HCT116 (cell line): ENCODE data around the gene SH3TC1. TPM values are rescaled to one million over a fixed set of nuclear protein-coding genes. Genes with fewer than 3 reads are reported as not detected.
A peak's percentile ranks its signal among the peaks of the same experiment; 100 is the strongest.

Source experiments
- ATAC-seq: fragments of 200-7000 bp; cut with Tn5 transposase; 2 replicates; pipeline ENCODE4 v1.9.1; 2020; ENCODE audit warnings: mild to moderate bottlenecking, moderate library complexity
- BruUV-seq: library from RNA; stranded (reverse); fragments of 400-500 nt; replicated peaks from 2 replicates; lab custom pipeline; 2021; lab: Mats Ljungman, UMichigan
- CTCF ChIA-PET: fragments of 300-600 bp; sonication (Branson Sonifier 250); formaldehyde crosslinking; loops from one replicate; lab custom pipeline; 2021; ENCODE audit warnings: antibody characterized with exemption; lab: Charles Lee
- POLR2A ChIA-PET: fragments of 300-600, 350-600 bp; sonication (Branson Sonifier 250); formaldehyde crosslinking; loops from one replicate; lab custom pipeline; 2021; ENCODE audit warnings: antibody characterized with exemption; lab: Charles Lee
- RAD21 ChIA-PET, 2 experiments: fragments of 300-600 bp; sonication (Branson Sonifier 250); formaldehyde crosslinking; loops; one replicate each; lab custom pipeline; 2023; ENCODE audit warnings: low total read pairs in 2 of 2; ENCODE audit not compliant: uncharacterized antibody in 2 of 2, unreplicated experiment in 2 of 2, low non-redundant PET in 1 of 2; lab: Charles Lee
- DNase-seq: peaks from one replicate; pipeline ENCODE4 v3.0.0-alpha.2; 2010; ENCODE audit warnings: low read depth, low spot score
- H2AFZ ChIP-seq: fragments of 200-600 bp; shearing (Covaris generic), sonication (generic); 2 replicates; pipeline ENCODE4 v1.6.1; 2017; ENCODE audit warnings: low read depth, mixed run types, mixed read lengths, antibody characterized with exemption, low read length; ENCODE audit not compliant: poor library complexity, severe bottlenecking
- H3K27ac ChIP-seq: 2 replicates; pipeline ENCODE4 v1.5.1; 2012; ENCODE audit warnings: low read depth, low read length
- H3K27me3 ChIP-seq: fragments of 200-600 bp; sonication (generic); 2 replicates; pipeline ENCODE4 v1.6.1; 2016; ENCODE audit warnings: mixed run types, low read length, mixed read lengths; ENCODE audit not compliant: insufficient read depth
- H3K36me3 ChIP-seq, 2 experiments: fragments of 200-500 bp in 1 of 2; fragments of 200-600 bp in 1 of 2; sonication (Bioruptor generic) in 1 of 2; sonication (generic) in 1 of 2; 2 replicates each; pipeline versions ENCODE4 v1.5.1 to v1.6.1; 2014 to 2016; ENCODE audit warnings: low read length in 2 of 2, inconsistent platforms in 1 of 2, mixed read lengths in 1 of 2, mixed run types in 1 of 2; ENCODE audit not compliant: insufficient read depth in 2 of 2, control insufficient read depth in 1 of 2
- H3K4me1 ChIP-seq, 2 experiments: fragments of 200-600 bp in 1 of 2; sonication (generic) in 1 of 2; 2 replicates each; pipeline versions ENCODE4 v1.5.1 to v1.6.1; 2012 to 2017; ENCODE audit warnings: low read length in 2 of 2, inconsistent platforms in 1 of 2, mild to moderate bottlenecking in 1 of 2, mixed read lengths in 1 of 2, mixed run types in 1 of 2, moderate library complexity in 1 of 2; ENCODE audit not compliant: insufficient read depth in 2 of 2, control insufficient read depth in 1 of 2
- H3K4me2 ChIP-seq: fragments of 200-600 bp; sonication (generic); 2 replicates; pipeline ENCODE4 v1.6.1; 2017; ENCODE audit warnings: mixed run types, low read length, mixed read lengths
- H3K4me3 ChIP-seq, 2 experiments: fragments of 200-600 bp in 1 of 2; sonication (generic) in 1 of 2; replicated peaks in 1 of 2; 2 replicates each; pipeline ENCODE4 v1.5.1; 2011 to 2016; ENCODE audit warnings: low read length in 2 of 2, control low read depth in 1 of 2, low read depth in 1 of 2, mild to moderate bottlenecking in 1 of 2, mixed read lengths in 1 of 2, mixed run types in 1 of 2
- H3K79me2 ChIP-seq: fragments of 200-600 bp; sonication (generic); 2 replicates; pipeline ENCODE4 v1.6.1; 2017; ENCODE audit warnings: mild to moderate bottlenecking, mixed run types, low read length, moderate library complexity, mixed read lengths; ENCODE audit not compliant: insufficient read depth
- H3K9ac ChIP-seq: fragments of 200-600 bp; sonication (generic); 2 replicates; pipeline ENCODE4 v1.6.1; 2016; ENCODE audit warnings: low read length, mixed read lengths
- H3K9me2 ChIP-seq: fragments of 200-600 bp; sonication (generic), shearing (Covaris generic); 2 replicates; pipeline ENCODE4 v1.6.1; 2017; ENCODE audit warnings: mixed run types, mild to moderate bottlenecking, moderate library complexity; ENCODE audit not compliant: insufficient read depth
- H3K9me3 ChIP-seq, 2 experiments: fragments of 200-500 bp in 1 of 2; fragments of 200-600 bp in 1 of 2; sonication (Bioruptor generic) in 1 of 2; sonication (generic) in 1 of 2; 2 replicates each; pipeline ENCODE4 v1.6.1; 2014 to 2017; ENCODE audit warnings: low read length in 2 of 2, mixed read lengths in 2 of 2, inconsistent platforms in 1 of 2, low read depth in 1 of 2, mild to moderate bottlenecking in 1 of 2, mixed run types in 1 of 2, moderate library complexity in 1 of 2; ENCODE audit not compliant: control insufficient read depth in 1 of 2, insufficient read depth in 1 of 2
- H4K20me1 ChIP-seq: fragments of 200-600 bp; sonication (generic), shearing (Covaris generic); 2 replicates; pipeline ENCODE4 v1.6.1; 2017; ENCODE audit warnings: mixed run types, mild to moderate bottlenecking, moderate library complexity; ENCODE audit not compliant: insufficient read depth
- CBX3 ChIP-seq: IDR thresholded peaks from 2 replicates; pipeline ENCODE4 v1.6.1; 2012; ENCODE audit warnings: low read depth
- CEBPB ChIP-seq: IDR thresholded peaks from 2 replicates; pipeline ENCODE4 v1.6.1; 2012; ENCODE audit warnings: low read depth
- EZH2 ChIP-seq: fragments of 200-600 bp; sonication (generic); IDR thresholded peaks from 2 replicates; pipeline ENCODE4 v1.6.1; 2017; ENCODE audit warnings: antibody characterized with exemption, mixed run types
- EZH2phosphoT487 ChIP-seq: fragments of 200-600 bp; IDR thresholded peaks from 2 replicates; pipeline ENCODE4 v1.6.1; 2018; ENCODE audit warnings: antibody characterized with exemption, borderline replicate concordance
- JUND ChIP-seq: IDR thresholded peaks from 2 replicates; pipeline ENCODE4 v1.6.1; 2012
- POLR2AphosphoS5 ChIP-seq: IDR thresholded peaks from 2 replicates; pipeline ENCODE4 v1.6.1; 2011; ENCODE audit warnings: mild to moderate bottlenecking, low read depth, low read length, moderate library complexity
- RAD21 ChIP-seq: IDR thresholded peaks from 2 replicates; pipeline ENCODE4 v1.6.1; 2012; ENCODE audit warnings: low read depth, mild to moderate bottlenecking
- SRF ChIP-seq: IDR thresholded peaks from 2 replicates; pipeline ENCODE4 v1.6.1; 2012; ENCODE audit warnings: low read depth
- TCF7L2 ChIP-seq: IDR thresholded peaks from 2 replicates; pipeline ENCODE4 v1.7.0; 2011; ENCODE audit warnings: borderline replicate concordance, inconsistent platforms; ENCODE audit not compliant: insufficient read depth, insufficient read length; ENCODE audit errors: extremely low read depth
- ZFX ChIP-seq: fragments of 450-650 bp; IDR thresholded peaks from 2 replicates; pipeline ENCODE4 v1.6.1; 2017
- intact Hi-C: fragments of 100-400 bp; cut with micrococcal nuclease; formaldehyde crosslinking; loops from 2 replicates; pipeline ENCODE4 v1.10.0; 2022
- total RNA-seq: library from RNA; stranded (reverse); gene quantifications from one replicate; pipeline ENCODE4 v1.2.1, GENCODE V29; 2021; ENCODE audit not compliant: unreplicated experiment
- TF ChIP-seq, protein P1 (sequence below): IDR thresholded peaks from 2 replicates; pipeline ENCODE4 v1.6.1; 2012
- TF ChIP-seq, protein P2 (sequence below), 3 experiments: fragments of 200-600 bp in 1 of 3; sonication (generic) in 1 of 3; IDR thresholded peaks in 2 of 3; conservative IDR thresholded peaks in 1 of 3; 2 replicates each; pipeline ENCODE4 v1.5.1; 2012 to 2017; ENCODE audit warnings: low read depth in 2 of 3, low read length in 2 of 3, antibody characterized with exemption in 1 of 3, borderline replicate concordance in 1 of 3, control low read depth in 1 of 3, mild to moderate bottlenecking in 1 of 3, mixed read lengths in 1 of 3, mixed run types in 1 of 3, moderate library complexity in 1 of 3; ENCODE audit not compliant: insufficient read depth in 1 of 3
- TF ChIP-seq, protein P3 (sequence below): IDR thresholded peaks from 2 replicates; pipeline ENCODE4 v1.6.1; 2012

Gene SH3TC1
- total RNA-seq, 1 experiment from 2014 or later: 12.5 TPM

- ATAC-seq: peak; percentile 23; the same call in 1 of the 2 replicates
- intact Hi-C loops: no loop called here
- no peaks in the 10 kb centered on the region for H3K9me2 ChIP-seq
- no peaks in the 10 kb centered on the region for H3K27me3 ChIP-seq
- H3K36me3 ChIP-seq: no peaks in the 10 kb centered on the region
- H3K27ac ChIP-seq: no peak overlapping the region
- TF ChIP-seq ZFX (no peak), SRF (no peak), RAD21 (peak; percentile 39)
- TF ChIP-seq, protein P1, sequence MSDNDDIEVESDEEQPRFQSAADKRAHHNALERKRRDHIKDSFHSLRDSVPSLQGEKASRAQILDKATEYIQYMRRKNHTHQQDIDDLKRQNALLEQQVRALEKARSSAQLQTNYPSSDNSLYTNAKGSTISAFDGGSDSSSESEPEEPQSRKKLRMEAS: no peak
- TF ChIP-seq, protein P2, sequence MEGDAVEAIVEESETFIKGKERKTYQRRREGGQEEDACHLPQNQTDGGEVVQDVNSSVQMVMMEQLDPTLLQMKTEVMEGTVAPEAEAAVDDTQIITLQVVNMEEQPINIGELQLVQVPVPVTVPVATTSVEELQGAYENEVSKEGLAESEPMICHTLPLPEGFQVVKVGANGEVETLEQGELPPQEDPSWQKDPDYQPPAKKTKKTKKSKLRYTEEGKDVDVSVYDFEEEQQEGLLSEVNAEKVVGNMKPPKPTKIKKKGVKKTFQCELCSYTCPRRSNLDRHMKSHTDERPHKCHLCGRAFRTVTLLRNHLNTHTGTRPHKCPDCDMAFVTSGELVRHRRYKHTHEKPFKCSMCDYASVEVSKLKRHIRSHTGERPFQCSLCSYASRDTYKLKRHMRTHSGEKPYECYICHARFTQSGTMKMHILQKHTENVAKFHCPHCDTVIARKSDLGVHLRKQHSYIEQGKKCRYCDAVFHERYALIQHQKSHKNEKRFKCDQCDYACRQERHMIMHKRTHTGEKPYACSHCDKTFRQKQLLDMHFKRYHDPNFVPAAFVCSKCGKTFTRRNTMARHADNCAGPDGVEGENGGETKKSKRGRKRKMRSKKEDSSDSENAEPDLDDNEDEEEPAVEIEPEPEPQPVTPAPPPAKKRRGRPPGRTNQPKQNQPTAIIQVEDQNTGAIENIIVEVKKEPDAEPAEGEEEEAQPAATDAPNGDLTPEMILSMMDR (IDR thresholded peaks at IDR 0.05 in 2 of 3, conservative IDR thresholded peaks at IDR 0.05 in 1 of 3; ENCODE audit: borderline replicate concordance in 1 of 3, insufficient read depth in 1 of 3, low read depth in 2 of 3, low read length in 2 of 3): 0 out of 6 replicates have a peak, but pooled peaks have one; percentile 8 to 16 (median 10)
- no peak overlapping the region for H3K4me2 ChIP-seq
- no peaks in the 10 kb centered on the region for H3K9me3 ChIP-seq
- H3K9ac ChIP-seq: no peak overlapping the region
- H3K4me1 ChIP-seq: peaks cover 0 to 11% of the 10 kb centered on the region in 2 experiments; a peak in 2 of 4 replicates
- H4K20me1 ChIP-seq: no peaks in the 10 kb centered on the region
- POLR2A ChIA-PET: no interaction called here
- H2AFZ ChIP-seq: no peak overlapping the region
- no peak overlapping the region for H3K4me3 ChIP-seq
- BruUV-seq: no TSS peak
- no peak for DNase-seq
- RAD21 ChIA-PET: no interaction called here
- CTCF ChIA-PET: interaction anchor here (1.7 kb wide), 1 partner anchor 10 kb away, joined by 5 read pairs; no protein-coding TSS in a partner anchor
- no peaks in the 10 kb centered on the region for H3K79me2 ChIP-seq
Measured at GRCh38 chr4:8277356-8278008, 78.4 kb downstream of the SH3TC1 start.

- POLR2A ChIA-PET: no interaction called here
- Histone ChIP-seq H3K4me2 (peak overlapping the region; percentile 19; the same call in 1 of the 2 replicates), H3K36me3 (no peaks in the 10 kb centered on the region), H3K9ac (no peak overlapping the region), H3K9me3 (no peaks in the 10 kb centered on the region), H2AFZ (no peak overlapping the region), H3K9me2 (no peaks in the 10 kb centered on the region), H3K4me1 (peaks cover 0 to 11% of the 10 kb centered on the region in 2 experiments; a peak in 2 of 4 replicates), H3K79me2 (no peaks in the 10 kb centered on the region), H3K4me3 (no peak overlapping the region), H3K27ac (no peak overlapping the region), H4K20me1 (no peaks in the 10 kb centered on the region), H3K27me3 (no peaks in the 10 kb centered on the region)
- BruUV-seq: no TSS peak
- intact Hi-C loops: no loop called here
- CTCF ChIA-PET: no interaction called here
- RAD21 ChIA-PET: no interaction called here
- TF ChIP-seq CEBPB: no peak
- TF ChIP-seq, protein P3, sequence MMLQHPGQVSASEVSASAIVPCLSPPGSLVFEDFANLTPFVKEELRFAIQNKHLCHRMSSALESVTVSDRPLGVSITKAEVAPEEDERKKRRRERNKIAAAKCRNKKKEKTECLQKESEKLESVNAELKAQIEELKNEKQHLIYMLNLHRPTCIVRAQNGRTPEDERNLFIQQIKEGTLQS: no peak
- no peak for TF ChIP-seq POLR2AphosphoS5
- no peak for TF ChIP-seq CBX3
- TF ChIP-seq, protein P2 (IDR thresholded peaks at IDR 0.05 in 2 of 3, conservative IDR thresholded peaks at IDR 0.05 in 1 of 3; ENCODE audit: borderline replicate concordance in 1 of 3, insufficient read depth in 1 of 3, low read depth in 2 of 3, low read length in 2 of 3): no peak
- no peak for TF ChIP-seq JUND
- no peak for TF ChIP-seq EZH2
- no peak for TF ChIP-seq EZH2phosphoT487
- no peak for TF ChIP-seq TCF7L2
- no peak for TF ChIP-seq ZFX
- DNase-seq: no peak
- peak; percentile 18; the same call in 1 of the 2 replicates for ATAC-seq
Measured at GRCh38 chr4:8278009-8278395, 78.9 kb downstream of the SH3TC1 start.
